KMS-11 (cell line): ENCODE results near the gene TMEM273.

Experiments
- H2AFZ ChIP-seq: fragments of 200-600 bp; sonication (generic); 2 replicates; pipeline ENCODE4 v1.6.1; 2016; ENCODE audit warnings: antibody characterized with exemption, mixed run types, low read depth
- H3K27ac ChIP-seq: fragments of 200-600 bp; sonication (generic); 2 replicates; pipeline ENCODE4 v1.6.1; 2016; ENCODE audit warnings: mild to moderate bottlenecking, mixed run types
- H3K27me3 ChIP-seq: fragments of 200-600 bp; sonication (generic); 2 replicates; pipeline ENCODE4 v1.6.1; 2017; ENCODE audit warnings: mild to moderate bottlenecking, low read depth, mixed run types, moderate library complexity; ENCODE audit not compliant: insufficient read depth
- H3K36me3 ChIP-seq: fragments of 200-600 bp; sonication (generic); 2 replicates; pipeline ENCODE4 v1.6.1; 2017; ENCODE audit warnings: mild to moderate bottlenecking, mixed run types; ENCODE audit not compliant: insufficient read depth
- H3K4me1 ChIP-seq: fragments of 200-600 bp; sonication (generic); 2 replicates; pipeline ENCODE4 v1.6.1; 2016; ENCODE audit warnings: mild to moderate bottlenecking, low read depth, mixed run types; ENCODE audit not compliant: poor library complexity, severe bottlenecking
- H3K4me2 ChIP-seq: fragments of 200-600 bp; sonication (generic); 2 replicates; pipeline ENCODE4 v1.7.0; 2016; ENCODE audit warnings: mild to moderate bottlenecking, mixed run types
- H3K4me3 ChIP-seq: fragments of 200-600 bp; sonication (generic); IDR thresholded peaks from 2 replicates; pipeline ENCODE4 v1.6.1; 2017; ENCODE audit warnings: low read depth, low read length, mixed read lengths; ENCODE audit not compliant: insufficient read depth
- H3K79me2 ChIP-seq: fragments of 200-600 bp; sonication (generic); 2 replicates; pipeline ENCODE4 v1.6.1; 2016; ENCODE audit warnings: low read depth, mixed run types; ENCODE audit not compliant: insufficient read depth
- H3K9ac ChIP-seq: fragments of 200-600 bp; sonication (generic); 2 replicates; pipeline ENCODE4 v1.6.1; 2016; ENCODE audit warnings: mild to moderate bottlenecking, mixed run types
- H4K20me1 ChIP-seq: fragments of 200-600 bp; sonication (generic); 2 replicates; pipeline ENCODE4 v1.6.1; 2016; ENCODE audit warnings: mild to moderate bottlenecking, mixed run types; ENCODE audit not compliant: insufficient read depth
- CTCF ChIP-seq: fragments of 200-600 bp; sonication (generic); conservative IDR thresholded peaks from 2 replicates; pipeline ENCODE4 v1.6.1; 2017; ENCODE audit warnings: low read depth, mild to moderate bottlenecking, antibody characterized with exemption, low read length, moderate library complexity, mixed read lengths

TMEM273 gene

GRCh38 chr10:49106451-49106850, 81.7 kb downstream of the TMEM273 start:
- Histone ChIP-seq H3K4me3 (no peak overlapping the region), H3K9ac (no peak overlapping the region), H3K4me2 (no peak overlapping the region), H3K4me1 (no peaks in the 10 kb centered on the region), H4K20me1 (no peaks in the 10 kb centered on the region), H3K27ac (no peak overlapping the region), H3K27me3 (no peaks in the 10 kb centered on the region), H3K79me2 (no peaks in the 10 kb centered on the region), H3K36me3 (no peaks in the 10 kb centered on the region), H2AFZ (no peak overlapping the region)
- no peak for TF ChIP-seq CTCF

GRCh38 chr10:49105076-49105475, 83.1 kb downstream of the TMEM273 start:
- Histone ChIP-seq H3K9ac (no peak overlapping the region), H3K27ac (no peak overlapping the region), H3K79me2 (no peaks in the 10 kb centered on the region), H3K4me3 (no peak overlapping the region), H3K4me1 (no peaks in the 10 kb centered on the region), H4K20me1 (no peaks in the 10 kb centered on the region), H3K27me3 (no peaks in the 10 kb centered on the region), H2AFZ (no peak overlapping the region), H3K4me2 (no peak overlapping the region), H3K36me3 (no peaks in the 10 kb centered on the region)
- no peak for TF ChIP-seq CTCF
